ENCODE data around the gene EIF3J. TPM values are rescaled to one million over a fixed set of nuclear protein-coding genes. Genes with fewer than 3 reads are reported as not detected.
"Not testable (repeated sequence)": the region's sequence is repeated elsewhere in the genome, so short reads cannot be mapped to it uniquely, and the experiment has no call there.

EIF3J gene
- total RNA-seq, 1 donor from 2014 or later = 83.1 TPM

DNA sequence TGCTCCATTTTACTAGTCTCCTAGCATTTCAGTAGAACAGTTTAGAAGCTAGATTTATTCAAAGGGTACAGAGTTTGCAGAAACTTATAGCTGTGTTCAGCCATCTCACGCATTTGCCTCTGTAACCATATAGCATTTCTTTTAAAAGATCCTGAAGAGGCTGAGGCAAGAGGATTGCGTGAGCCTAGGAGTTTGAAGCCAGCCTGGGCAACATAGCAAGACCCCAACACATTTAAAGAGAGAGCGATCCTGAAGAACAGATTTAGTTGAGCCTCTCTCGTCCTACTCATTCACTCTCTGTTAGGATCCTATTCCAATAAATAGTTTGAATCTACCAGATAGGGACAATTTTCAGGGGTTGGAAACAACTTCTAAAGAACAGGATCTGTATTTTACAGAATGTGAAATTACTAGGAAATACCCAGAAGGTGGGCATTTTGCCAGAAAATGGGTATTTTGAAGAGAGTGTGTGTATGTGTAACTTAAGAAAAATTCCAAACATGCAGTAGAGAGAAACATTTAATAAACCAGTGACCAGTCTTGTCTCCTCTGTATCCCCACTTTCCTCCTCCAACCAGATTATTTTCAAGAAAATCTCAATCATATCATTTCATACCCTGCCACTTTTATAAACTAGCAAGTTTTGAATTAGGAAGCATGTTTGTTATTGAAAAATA is 4.5 kb downstream of the EIF3J start:
- H3K4me1 Mint-ChIP-seq (ENCODE audit: unreplicated experiment) = peaks cover 8% of the 10 kb centered on the region

DNA sequence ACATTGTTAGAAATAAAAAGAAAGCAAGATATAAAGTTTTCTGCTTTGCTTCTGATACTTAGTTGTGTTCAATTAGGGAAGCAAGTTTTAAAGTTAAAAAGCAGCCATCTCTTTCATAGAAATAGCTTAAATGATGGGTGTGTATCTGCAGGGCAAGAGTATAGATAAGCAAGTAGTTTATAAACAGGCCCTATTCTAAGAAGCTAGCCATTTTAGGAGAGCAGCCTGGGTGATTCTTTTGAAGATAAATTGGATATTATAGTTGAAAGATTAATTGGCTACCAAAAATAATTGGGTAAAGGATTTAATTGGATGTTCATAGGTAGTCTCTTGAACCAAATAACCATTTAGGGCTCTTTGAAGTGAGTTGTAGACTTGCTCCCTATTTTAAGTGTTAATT is 5.6 kb downstream of the EIF3J start:
- TF ChIP-seq, protein P1, sequence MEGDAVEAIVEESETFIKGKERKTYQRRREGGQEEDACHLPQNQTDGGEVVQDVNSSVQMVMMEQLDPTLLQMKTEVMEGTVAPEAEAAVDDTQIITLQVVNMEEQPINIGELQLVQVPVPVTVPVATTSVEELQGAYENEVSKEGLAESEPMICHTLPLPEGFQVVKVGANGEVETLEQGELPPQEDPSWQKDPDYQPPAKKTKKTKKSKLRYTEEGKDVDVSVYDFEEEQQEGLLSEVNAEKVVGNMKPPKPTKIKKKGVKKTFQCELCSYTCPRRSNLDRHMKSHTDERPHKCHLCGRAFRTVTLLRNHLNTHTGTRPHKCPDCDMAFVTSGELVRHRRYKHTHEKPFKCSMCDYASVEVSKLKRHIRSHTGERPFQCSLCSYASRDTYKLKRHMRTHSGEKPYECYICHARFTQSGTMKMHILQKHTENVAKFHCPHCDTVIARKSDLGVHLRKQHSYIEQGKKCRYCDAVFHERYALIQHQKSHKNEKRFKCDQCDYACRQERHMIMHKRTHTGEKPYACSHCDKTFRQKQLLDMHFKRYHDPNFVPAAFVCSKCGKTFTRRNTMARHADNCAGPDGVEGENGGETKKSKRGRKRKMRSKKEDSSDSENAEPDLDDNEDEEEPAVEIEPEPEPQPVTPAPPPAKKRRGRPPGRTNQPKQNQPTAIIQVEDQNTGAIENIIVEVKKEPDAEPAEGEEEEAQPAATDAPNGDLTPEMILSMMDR (IDR thresholded peaks at IDR 0.05; ENCODE audit: unreplicated experiment) = no peak
- peaks cover 8% of the 10 kb centered on the region for H3K4me1 Mint-ChIP-seq (ENCODE audit: unreplicated experiment)

More for the DNA sequence above, 4.5 kb downstream of the EIF3J start:
- H3K4me3 Mint-ChIP-seq (ENCODE audit: unreplicated experiment) = no peak overlapping the region
- peak overlapping the region; percentile 4 for H3K27ac Mint-ChIP-seq (ENCODE audit: unreplicated experiment)
- H3K27me3 Mint-ChIP-seq (ENCODE audit: unreplicated experiment) = no peaks in the 10 kb centered on the region
- peaks cover 5% of the 10 kb centered on the region for H3K36me3 Mint-ChIP-seq (ENCODE audit: low read depth, unreplicated experiment)
- no peaks in the 10 kb centered on the region for H3K9me3 Mint-ChIP-seq (ENCODE audit: unreplicated experiment)
- TF ChIP-seq, protein P1 (IDR thresholded peaks at IDR 0.05; ENCODE audit: unreplicated experiment) = no peak
- DNase-seq (ENCODE audit: low spot score) = no peak

DNA sequence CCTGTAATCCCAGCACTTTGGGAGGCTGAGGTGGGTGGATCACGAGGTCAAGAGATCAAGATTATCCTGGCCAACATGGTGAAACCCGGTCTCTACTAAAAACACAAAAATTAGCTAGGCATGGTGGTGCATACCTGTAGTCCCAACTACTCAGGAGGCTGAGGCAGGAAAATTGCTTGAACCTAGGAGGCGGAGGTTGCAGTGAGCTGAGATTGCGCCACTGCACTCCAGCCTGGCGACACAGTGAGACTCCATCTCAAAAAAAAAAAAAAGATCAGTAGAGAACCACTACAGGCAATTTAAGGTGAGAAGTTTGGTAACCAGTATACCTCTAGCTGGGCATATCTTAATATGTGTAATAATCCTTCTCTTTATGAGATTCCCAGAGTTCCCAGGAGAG is 7.8 kb downstream of the EIF3J start:
- not testable (repeated sequence) for H3K4me3 Mint-ChIP-seq (ENCODE audit: unreplicated experiment); H3K27me3 Mint-ChIP-seq (ENCODE audit: unreplicated experiment); H3K36me3 Mint-ChIP-seq (ENCODE audit: low read depth, unreplicated experiment); H3K9me3 Mint-ChIP-seq (ENCODE audit: unreplicated experiment); DNase-seq (ENCODE audit: low spot score); H3K27ac Mint-ChIP-seq (ENCODE audit: unreplicated experiment); H3K4me1 Mint-ChIP-seq (ENCODE audit: unreplicated experiment)

More for the DNA sequence above, 5.6 kb downstream of the EIF3J start:
- DNase-seq (ENCODE audit: low spot score) = no peak
- Mint-ChIP-seq H3K36me3 (ENCODE audit: low read depth, unreplicated experiment) (peaks cover 5% of the 10 kb centered on the region), H3K9me3 (ENCODE audit: unreplicated experiment) (no peaks in the 10 kb centered on the region), H3K27me3 (ENCODE audit: unreplicated experiment) (no peaks in the 10 kb centered on the region), H3K27ac (ENCODE audit: unreplicated experiment) (no peak overlapping the region), H3K4me3 (ENCODE audit: unreplicated experiment) (no peak overlapping the region)

DNA sequence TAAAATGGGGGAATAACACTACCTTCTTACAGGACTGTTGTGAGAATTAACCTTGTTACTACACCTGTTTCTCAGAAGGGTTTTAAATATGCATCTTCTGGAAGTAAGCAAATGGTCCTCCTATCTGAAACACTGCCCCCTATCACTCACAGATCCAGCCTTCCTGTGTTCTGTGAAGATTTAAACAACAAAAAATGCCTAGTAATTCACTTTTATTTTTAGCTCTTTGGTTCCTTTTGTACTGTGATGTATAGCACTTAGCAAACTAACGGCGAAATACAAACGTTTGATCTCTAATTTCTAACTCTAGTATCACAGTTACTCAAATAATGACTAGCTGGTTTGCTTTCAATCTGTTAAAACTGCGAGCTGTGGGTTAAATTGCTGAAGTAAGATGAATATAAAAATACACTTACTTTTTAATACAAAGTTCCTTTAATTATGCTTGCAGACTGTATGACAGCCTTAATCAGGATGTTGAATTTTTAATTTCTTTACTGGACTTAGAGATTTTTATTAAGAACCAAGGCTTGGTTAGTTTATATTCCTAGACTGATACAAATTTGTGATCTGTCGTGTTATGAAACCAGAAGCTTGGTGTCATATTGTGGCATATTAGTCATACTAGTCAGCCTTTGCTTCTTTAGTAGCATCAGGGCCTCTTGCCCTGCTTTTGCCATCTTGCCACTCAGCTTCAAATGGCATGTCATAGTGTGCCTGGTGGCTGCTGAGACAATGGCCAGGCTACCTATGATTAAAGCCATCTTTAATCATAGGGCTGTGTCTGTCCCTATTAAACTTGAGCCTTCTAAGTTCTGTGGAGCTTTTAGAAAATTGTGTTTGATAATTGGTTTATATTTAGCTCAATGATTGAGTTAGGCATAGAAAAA is 9.2 kb downstream of the EIF3J start:
- H3K4me1 Mint-ChIP-seq (ENCODE audit: unreplicated experiment) = no peaks in the 10 kb centered on the region
- H3K36me3 Mint-ChIP-seq (ENCODE audit: low read depth, unreplicated experiment) = peaks cover 3% of the 10 kb centered on the region
- TF ChIP-seq, protein P1 (IDR thresholded peaks at IDR 0.05; ENCODE audit: unreplicated experiment) = no peak
- H3K27me3 Mint-ChIP-seq (ENCODE audit: unreplicated experiment) = no peaks in the 10 kb centered on the region
- H3K4me3 Mint-ChIP-seq (ENCODE audit: unreplicated experiment) = no peak overlapping the region
- H3K27ac Mint-ChIP-seq (ENCODE audit: unreplicated experiment) = no peak overlapping the region
- DNase-seq (ENCODE audit: low spot score) = no peak
- H3K9me3 Mint-ChIP-seq (ENCODE audit: unreplicated experiment) = no peaks in the 10 kb centered on the region

DNA sequence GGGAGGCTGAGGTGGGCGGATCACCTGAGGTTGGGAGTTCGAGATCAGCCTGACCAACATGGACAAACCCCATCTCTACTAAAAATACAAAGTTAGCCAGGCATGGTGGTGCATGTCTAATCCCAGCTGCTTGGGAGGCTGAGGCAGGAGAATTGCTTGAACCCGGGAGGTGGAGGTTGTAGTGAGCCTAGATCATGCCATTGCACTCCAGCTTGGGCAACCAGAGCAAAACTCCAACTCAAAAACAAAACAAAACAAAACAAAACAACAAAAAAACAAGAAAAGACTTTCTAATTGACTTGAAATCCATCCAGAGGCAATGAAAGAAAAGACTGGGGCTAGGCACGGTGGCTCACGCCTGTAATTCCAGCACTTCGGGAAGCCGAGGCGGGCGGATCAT is 12.2 kb downstream of the EIF3J start:
- not testable (repeated sequence) for DNase-seq (ENCODE audit: low spot score); H3K4me3 Mint-ChIP-seq (ENCODE audit: unreplicated experiment); H3K4me1 Mint-ChIP-seq (ENCODE audit: unreplicated experiment); H3K9me3 Mint-ChIP-seq (ENCODE audit: unreplicated experiment); H3K36me3 Mint-ChIP-seq (ENCODE audit: low read depth, unreplicated experiment); H3K27me3 Mint-ChIP-seq (ENCODE audit: unreplicated experiment); H3K27ac Mint-ChIP-seq (ENCODE audit: unreplicated experiment)

DNA sequence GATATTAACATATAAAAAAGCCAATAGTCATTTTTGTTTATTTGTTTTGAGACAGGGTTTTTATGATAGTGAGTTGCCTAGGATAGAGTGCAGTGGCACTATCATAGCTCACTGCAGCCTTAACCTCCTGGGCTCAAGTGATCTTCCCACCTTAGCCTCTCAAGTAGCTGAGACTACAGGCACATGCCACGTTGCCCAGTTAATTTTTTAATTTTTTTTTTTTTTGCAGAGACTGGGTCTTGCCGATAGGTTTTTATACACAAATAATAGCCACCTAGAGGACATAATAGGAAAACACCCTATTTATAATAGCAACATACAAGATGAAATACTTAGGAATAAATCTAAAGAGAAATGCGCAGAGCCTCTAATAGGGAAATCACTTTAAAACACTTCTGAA is 13.3 kb downstream of the EIF3J start:
- H3K27me3 Mint-ChIP-seq (ENCODE audit: unreplicated experiment) = no peaks in the 10 kb centered on the region
- H3K36me3 Mint-ChIP-seq (ENCODE audit: low read depth, unreplicated experiment) = peaks cover 9% of the 10 kb centered on the region
- peaks cover 4% of the 10 kb centered on the region for H3K4me1 Mint-ChIP-seq (ENCODE audit: unreplicated experiment)
- DNase-seq (ENCODE audit: low spot score) = no peak
- no peak overlapping the region for H3K27ac Mint-ChIP-seq (ENCODE audit: unreplicated experiment)
- no peaks in the 10 kb centered on the region for H3K9me3 Mint-ChIP-seq (ENCODE audit: unreplicated experiment)
- TF ChIP-seq, protein P1 (IDR thresholded peaks at IDR 0.05; ENCODE audit: unreplicated experiment) = peak; percentile 61
- no peak overlapping the region for H3K4me3 Mint-ChIP-seq (ENCODE audit: unreplicated experiment)

All from endothelial cell (in vitro differentiated cells).